HepG2 (cell line): ENCODE data around the gene LMTK2. TPM values are rescaled to one million over a fixed set of nuclear protein-coding genes. Genes with fewer than 3 reads are reported as not detected.

Experiments
- ATAC-seq: fragments of 200-7000 bp; cut with Tn5 transposase; 3 replicates; pipeline ENCODE4 v1.9.1; 2020; ENCODE audit warnings: mild to moderate bottlenecking, moderate library complexity
- BruUV-seq: library from RNA; stranded (reverse); fragments of 400-500 nt; replicated peaks from 2 replicates; lab custom pipeline; 2021; lab: Mats Ljungman, UMichigan
- CTCF ChIA-PET: fragments of 300-600 bp; formaldehyde crosslinking; extraction: SDS; loops from one replicate; lab custom pipeline; 2021; ENCODE audit warnings: low total read pairs, inconsistent platforms, low intra/inter-chr PET ratio; lab: Yijun Ruan, JAX
- POLR2A ChIA-PET: fragments of 350-600 bp; sonication (Branson Sonifier 250); formaldehyde crosslinking; loops from one replicate; lab custom pipeline; 2020; ENCODE audit warnings: antibody characterized with exemption, inconsistent platforms; lab: Yijun Ruan, JAX
- DNase-seq: peaks from one replicate; pipeline ENCODE4 v3.0.0-alpha.2; 2015; ENCODE audit warnings: low spot score
- FAIRE-seq: peaks from 3 replicates; lab custom pipeline; 2011; peaks lifted over from hg19 to GRCh38; lab: Jason Lieb, UNC
- H2AFZ ChIP-seq: one replicate; pipeline ENCODE4 v1.6.1; 2011; ENCODE audit warnings: low read length, inconsistent platforms
- H3K27ac ChIP-seq: fragments of 300-600 bp; 3 replicates; pipeline ENCODE4 v1.8.0; 2011; ENCODE audit warnings: mixed run types, mild to moderate bottlenecking, mixed read lengths, low read length, inconsistent platforms; ENCODE audit not compliant: insufficient read depth; ENCODE audit errors: extremely low read length
- H3K27me3 ChIP-seq, 2 experiments: fragments of 200-600 bp in 1 of 2; 2 replicates in 1 of 2; 3 replicates in 1 of 2; pipeline versions ENCODE4 v1.6.0 to v1.8.0; 2011; ENCODE audit warnings: low read length in 2 of 2, mild to moderate bottlenecking in 2 of 2, moderate library complexity in 2 of 2, inconsistent platforms in 1 of 2; ENCODE audit not compliant: insufficient read depth in 2 of 2, control insufficient read depth in 1 of 2
- H3K36me3 ChIP-seq, 2 experiments: fragments of 200-600 bp in 1 of 2; replicated peaks in 1 of 2; 2 replicates in 1 of 2; 3 replicates in 1 of 2; pipeline versions ENCODE4 v1.5.1 to v1.8.0; 2011; ENCODE audit warnings: low read length in 2 of 2, inconsistent platforms in 1 of 2; ENCODE audit not compliant: insufficient read depth in 2 of 2, control insufficient read depth in 1 of 2
- H3K4me1 ChIP-seq: 2 replicates; pipeline ENCODE4 v1.5.1; 2012; ENCODE audit warnings: low read length, inconsistent platforms; ENCODE audit not compliant: insufficient read depth
- H3K4me2 ChIP-seq: 2 replicates; pipeline ENCODE4 v1.6.0; 2011; ENCODE audit warnings: low read depth, low read length, inconsistent platforms
- H3K4me3 ChIP-seq, 3 experiments: fragments of 200-600 bp in 1 of 3; sonication (generic), shearing (Covaris generic) in 1 of 3; replicated peaks in 1 of 3; 2 replicates each; pipeline ENCODE4 v1.5.1; 2011 to 2016; ENCODE audit warnings: low read length in 3 of 3, inconsistent platforms in 2 of 3, low read depth in 2 of 3, mild to moderate bottlenecking in 2 of 3, control low read depth in 1 of 3, mixed read lengths in 1 of 3; ENCODE audit not compliant: insufficient read depth in 1 of 3
- H3K79me2 ChIP-seq: one replicate; pipeline ENCODE4 v1.6.1; 2011; ENCODE audit warnings: low read length, inconsistent platforms; ENCODE audit not compliant: insufficient read depth
- H3K9ac ChIP-seq: 2 replicates; pipeline ENCODE4 v1.6.0; 2011; ENCODE audit warnings: mild to moderate bottlenecking, low read depth, low read length, inconsistent platforms; ENCODE audit not compliant: insufficient read depth
- H3K9me3 ChIP-seq: 2 replicates; pipeline ENCODE4 v1.5.1; 2012; ENCODE audit warnings: mild to moderate bottlenecking, low read length
- H4K20me1 ChIP-seq: 2 replicates; pipeline ENCODE4 v1.6.0; 2011; ENCODE audit warnings: inconsistent platforms, mild to moderate bottlenecking, low read length, moderate library complexity; ENCODE audit not compliant: insufficient read depth
- AKNA ChIP-seq: sonication (generic); formaldehyde crosslinking; IDR thresholded peaks from 2 replicates; pipeline ENCODE4 v1.4.0; 2020; ENCODE audit warnings: missing genetic modification reagents, borderline replicate concordance
- CBX1 ChIP-seq: IDR thresholded peaks from one replicate; pipeline ENCODE4 v1.6.1; 2016; ENCODE audit warnings: antibody characterized with exemption, low read depth
- EED ChIP-seq: sonication (generic); formaldehyde crosslinking; IDR thresholded peaks from 2 replicates; pipeline ENCODE4 v1.5.0; 2020; ENCODE audit warnings: mild to moderate bottlenecking, missing genetic modification reagents
- HNRNPL ChIP-seq: fragments of 200-400 bp; formaldehyde crosslinking; IDR thresholded peaks from 2 replicates; pipeline ENCODE4 v1.6.1; 2017; ENCODE audit warnings: mild to moderate bottlenecking, low read depth, low read length
- MYC ChIP-seq: sonication (generic); formaldehyde crosslinking; IDR thresholded peaks from 2 replicates; pipeline ENCODE4 v1.9.0; 2021; ENCODE audit warnings: missing genetic modification reagents, borderline replicate concordance
- MZF1 ChIP-seq: sonication (generic); formaldehyde crosslinking; IDR thresholded peaks from 2 replicates; pipeline ENCODE4 v1.8.1; 2023; ENCODE audit warnings: mild to moderate bottlenecking, missing genetic modification reagents, borderline replicate concordance
- NCOA2 ChIP-seq: sonication (generic); formaldehyde crosslinking; IDR thresholded peaks from 2 replicates; pipeline ENCODE4 v1.8.0; 2022; ENCODE audit warnings: inconsistent platforms
- TRIM22 ChIP-seq: fragments of 450-650 bp; IDR thresholded peaks from 2 replicates; pipeline ENCODE4 v1.6.1; 2017
- ZNF431 ChIP-seq: sonication (generic); formaldehyde crosslinking; IDR thresholded peaks from 2 replicates; pipeline ENCODE4 v1.9.0; 2022; ENCODE audit warnings: missing genetic modification reagents, low read depth, mild to moderate bottlenecking, borderline replicate concordance
- ZNF777 ChIP-seq: sonication (generic); formaldehyde crosslinking; IDR thresholded peaks from 2 replicates; pipeline ENCODE4 v1.4.0; 2020; ENCODE audit warnings: missing genetic modification reagents
- ZNF780A ChIP-seq: sonication (generic); formaldehyde crosslinking; IDR thresholded peaks from 2 replicates; pipeline ENCODE4 v1.8.0; 2022; ENCODE audit warnings: mild to moderate bottlenecking, missing genetic modification reagents, moderate library complexity
- WGBS: methylation state at CpG from one replicate; pipeline ENCODE4 v1.1.6; 2017; ENCODE audit warnings: low lambda C conversion rate; 5-methylcytosine and 5-hydroxymethylcytosine counted together
- in situ Hi-C: cut with HindIII; loops from 2 replicates; pipeline ENCODE4 v1.10.0; 2017; ENCODE audit warnings: low pct_unique_long_range_greater_than_20kb; ENCODE audit not compliant: extremely low pct_ligation_motif_present
- intact Hi-C: fragments of 100-400 bp; cut with micrococcal nuclease; formaldehyde crosslinking; loops from one replicate; pipeline ENCODE4 v1.10.0; 2022; ENCODE audit not compliant: unreplicated experiment
- polyA plus RNA-seq, 8 experiments: library from polyadenylated mRNA; depleted of rRNA in 3 of 8; stranded (reverse) in 7 of 8; unstranded in 1 of 8; fragments of >200 nt; fragmentation: Illumina TruSeq in 4 of 8; extraction: Trizol in 4 of 8; gene quantifications; 2 replicates each; pipeline versions ENCODE4 v1.2.1 to v1.2.3, GENCODE V29; 2011 to 2016; ENCODE audit warnings: low read depth in 4 of 8, missing spikeins in 1 of 8, mixed read lengths in 1 of 8; ENCODE audit not compliant: insufficient read depth in 1 of 8
- total RNA-seq, 5 experiments: library from RNA; depleted of rRNA; stranded (reverse); fragments of >200 nt; fragmentation: Illumina TruSeq; extraction: Trizol; gene quantifications; 2 replicates each; pipeline ENCODE4 v1.2.3, GENCODE V29; 2016; ENCODE audit warnings: low read depth in 1 of 5
- TF ChIP-seq, protein P1 (sequence below): sonication (generic); formaldehyde crosslinking; IDR thresholded peaks from 2 replicates; pipeline ENCODE4 v1.9.0; 2021; ENCODE audit warnings: missing genetic modification reagents, borderline replicate concordance
- TF ChIP-seq, protein P2 (sequence below): IDR thresholded peaks from 2 replicates; pipeline ENCODE4 v1.4.0; 2020; ENCODE audit warnings: mild to moderate bottlenecking, missing genetic modification reagents

LMTK2 gene
- total and polyA plus RNA-seq, 2 of the 13 experiments (the other 11 are each of a cell fraction or from before 2014, with no cell fraction given): 9.5 to 11.7 TPM

GRCh38 chr7:98151884-98152283 lies 45.2 kb downstream of the LMTK2 start:
- no peaks in the 10 kb centered on the region for H3K4me1 ChIP-seq
- POLR2A ChIA-PET: no interaction called here
- CTCF ChIA-PET: no interaction called here
- no peak overlapping the region for H3K4me2 ChIP-seq
- no TSS peak for BruUV-seq
- no peak for TF ChIP-seq ZNF777 (CRISPR knock-in tag)
- TF ChIP-seq MZF1 (CRISPR knock-in tag): no peak
- TF ChIP-seq, protein P1, sequence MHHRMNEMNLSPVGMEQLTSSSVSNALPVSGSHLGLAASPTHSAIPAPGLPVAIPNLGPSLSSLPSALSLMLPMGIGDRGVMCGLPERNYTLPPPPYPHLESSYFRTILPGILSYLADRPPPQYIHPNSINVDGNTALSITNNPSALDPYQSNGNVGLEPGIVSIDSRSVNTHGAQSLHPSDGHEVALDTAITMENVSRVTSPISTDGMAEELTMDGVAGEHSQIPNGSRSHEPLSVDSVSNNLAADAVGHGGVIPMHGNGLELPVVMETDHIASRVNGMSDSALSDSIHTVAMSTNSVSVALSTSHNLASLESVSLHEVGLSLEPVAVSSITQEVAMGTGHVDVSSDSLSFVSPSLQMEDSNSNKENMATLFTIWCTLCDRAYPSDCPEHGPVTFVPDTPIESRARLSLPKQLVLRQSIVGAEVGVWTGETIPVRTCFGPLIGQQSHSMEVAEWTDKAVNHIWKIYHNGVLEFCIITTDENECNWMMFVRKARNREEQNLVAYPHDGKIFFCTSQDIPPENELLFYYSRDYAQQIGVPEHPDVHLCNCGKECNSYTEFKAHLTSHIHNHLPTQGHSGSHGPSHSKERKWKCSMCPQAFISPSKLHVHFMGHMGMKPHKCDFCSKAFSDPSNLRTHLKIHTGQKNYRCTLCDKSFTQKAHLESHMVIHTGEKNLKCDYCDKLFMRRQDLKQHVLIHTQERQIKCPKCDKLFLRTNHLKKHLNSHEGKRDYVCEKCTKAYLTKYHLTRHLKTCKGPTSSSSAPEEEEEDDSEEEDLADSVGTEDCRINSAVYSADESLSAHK (CRISPR knock-in tag): no peak
- TF ChIP-seq TRIM22: no peak
- no peak for TF ChIP-seq HNRNPL
- TF ChIP-seq, protein P2, sequence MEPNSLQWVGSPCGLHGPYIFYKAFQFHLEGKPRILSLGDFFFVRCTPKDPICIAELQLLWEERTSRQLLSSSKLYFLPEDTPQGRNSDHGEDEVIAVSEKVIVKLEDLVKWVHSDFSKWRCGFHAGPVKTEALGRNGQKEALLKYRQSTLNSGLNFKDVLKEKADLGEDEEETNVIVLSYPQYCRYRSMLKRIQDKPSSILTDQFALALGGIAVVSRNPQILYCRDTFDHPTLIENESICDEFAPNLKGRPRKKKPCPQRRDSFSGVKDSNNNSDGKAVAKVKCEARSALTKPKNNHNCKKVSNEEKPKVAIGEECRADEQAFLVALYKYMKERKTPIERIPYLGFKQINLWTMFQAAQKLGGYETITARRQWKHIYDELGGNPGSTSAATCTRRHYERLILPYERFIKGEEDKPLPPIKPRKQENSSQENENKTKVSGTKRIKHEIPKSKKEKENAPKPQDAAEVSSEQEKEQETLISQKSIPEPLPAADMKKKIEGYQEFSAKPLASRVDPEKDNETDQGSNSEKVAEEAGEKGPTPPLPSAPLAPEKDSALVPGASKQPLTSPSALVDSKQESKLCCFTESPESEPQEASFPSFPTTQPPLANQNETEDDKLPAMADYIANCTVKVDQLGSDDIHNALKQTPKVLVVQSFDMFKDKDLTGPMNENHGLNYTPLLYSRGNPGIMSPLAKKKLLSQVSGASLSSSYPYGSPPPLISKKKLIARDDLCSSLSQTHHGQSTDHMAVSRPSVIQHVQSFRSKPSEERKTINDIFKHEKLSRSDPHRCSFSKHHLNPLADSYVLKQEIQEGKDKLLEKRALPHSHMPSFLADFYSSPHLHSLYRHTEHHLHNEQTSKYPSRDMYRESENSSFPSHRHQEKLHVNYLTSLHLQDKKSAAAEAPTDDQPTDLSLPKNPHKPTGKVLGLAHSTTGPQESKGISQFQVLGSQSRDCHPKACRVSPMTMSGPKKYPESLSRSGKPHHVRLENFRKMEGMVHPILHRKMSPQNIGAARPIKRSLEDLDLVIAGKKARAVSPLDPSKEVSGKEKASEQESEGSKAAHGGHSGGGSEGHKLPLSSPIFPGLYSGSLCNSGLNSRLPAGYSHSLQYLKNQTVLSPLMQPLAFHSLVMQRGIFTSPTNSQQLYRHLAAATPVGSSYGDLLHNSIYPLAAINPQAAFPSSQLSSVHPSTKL: no peak
- no peak for TF ChIP-seq AKNA (CRISPR knock-in tag)
- no peak for TF ChIP-seq ZNF431 (CRISPR knock-in tag)
- no peak for TF ChIP-seq MYC (CRISPR knock-in tag)
- no peak for TF ChIP-seq EED (CRISPR knock-in tag)
- no peak for TF ChIP-seq CBX1
- no peak for TF ChIP-seq ZNF780A
- no peak for TF ChIP-seq NCOA2 (CRISPR knock-in tag)
- H3K27me3 ChIP-seq: no peaks in the 10 kb centered on the region
- intact Hi-C loops: no loop called here
- H2AFZ ChIP-seq: no peak overlapping the region
- H3K79me2 ChIP-seq: peaks cover 3% of the 10 kb centered on the region
- H4K20me1 ChIP-seq: 0 out of 2 replicates have a peak, but pooled peaks cover 2% of the 10 kb centered on the region
- ATAC-seq (no peak), DNase-seq (no peak), FAIRE-seq (no peak)
- peaks cover 31 to 71% of the 10 kb centered on the region in 2 experiments for H3K36me3 ChIP-seq
- H3K9me3 ChIP-seq: no peaks in the 10 kb centered on the region
- in situ Hi-C loops: no loop called here
- H3K27ac ChIP-seq: no peak overlapping the region
- H3K4me3 ChIP-seq: no peak overlapping the region
- no peak overlapping the region for H3K9ac ChIP-seq
- 97% methylated on average over 5 of the region's 5 CpGs for WGBS
